ENCODE data around the gene EDEM3.
"Not testable (repeated sequence)": the region's sequence is repeated elsewhere in the genome, so short reads cannot be mapped to it uniquely, and the experiment has no call there.

Gene EDEM3

DNA sequence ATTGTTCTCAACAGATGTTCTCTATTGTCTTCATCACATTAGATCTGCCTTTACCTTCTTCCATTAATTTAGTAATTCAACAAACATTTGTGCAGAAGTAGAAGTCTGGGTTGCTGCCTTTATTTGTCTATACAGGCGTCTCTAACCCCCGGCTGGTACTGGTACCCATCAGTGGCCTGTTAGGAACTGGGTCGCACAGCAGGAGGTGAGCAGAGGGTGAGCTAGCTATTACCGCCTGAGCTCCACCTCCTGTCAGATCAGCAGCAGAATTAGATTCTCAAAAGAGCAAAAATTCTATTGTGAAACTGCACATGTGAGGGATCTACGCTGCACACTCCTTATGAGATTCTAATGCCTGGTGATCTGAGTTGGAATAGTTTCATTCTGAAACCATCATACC is 12.9 kb upstream of the EDEM3 start:
- no peak for DNase-seq

DNA sequence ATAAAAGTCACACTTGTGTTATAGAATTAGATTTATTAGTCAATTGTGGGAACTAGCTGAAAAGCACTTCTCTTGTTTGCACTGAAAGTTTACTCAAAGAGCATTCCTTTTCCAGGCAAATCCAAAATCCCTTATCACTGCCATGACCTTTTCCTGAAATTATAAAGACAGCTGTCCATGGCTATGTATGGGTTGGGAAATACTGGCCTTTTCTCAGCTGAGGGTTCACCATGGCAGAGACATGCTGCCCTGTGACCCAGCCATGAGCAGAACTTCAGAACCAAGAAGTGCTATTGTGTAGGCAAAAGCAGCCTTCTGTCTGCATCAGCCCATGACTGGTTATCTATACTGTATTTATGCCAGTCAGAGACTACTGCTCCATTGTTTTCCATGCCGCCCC is 9.8 kb upstream of the EDEM3 start:
- no peak for DNase-seq

DNA sequence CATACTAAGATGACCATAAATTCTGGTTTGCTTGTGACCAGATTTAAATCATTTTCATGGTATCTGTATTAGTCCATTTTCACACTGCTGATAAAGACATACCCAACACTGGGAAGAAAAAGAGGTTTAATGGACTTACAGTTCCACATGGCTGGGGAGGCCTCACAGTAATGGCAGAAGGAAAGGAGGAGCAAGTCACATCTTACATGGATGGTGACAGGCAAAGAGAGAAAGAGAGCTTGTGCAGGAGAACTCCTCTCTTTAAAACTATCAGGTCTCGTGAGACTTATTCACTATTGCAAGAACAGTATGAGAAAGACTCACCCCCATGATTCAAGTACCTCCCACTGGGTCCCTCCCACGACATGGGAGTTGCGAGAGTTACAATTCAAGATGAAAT is 8.9 kb upstream of the EDEM3 start:
- not testable (repeated sequence) for DNase-seq

DNA sequence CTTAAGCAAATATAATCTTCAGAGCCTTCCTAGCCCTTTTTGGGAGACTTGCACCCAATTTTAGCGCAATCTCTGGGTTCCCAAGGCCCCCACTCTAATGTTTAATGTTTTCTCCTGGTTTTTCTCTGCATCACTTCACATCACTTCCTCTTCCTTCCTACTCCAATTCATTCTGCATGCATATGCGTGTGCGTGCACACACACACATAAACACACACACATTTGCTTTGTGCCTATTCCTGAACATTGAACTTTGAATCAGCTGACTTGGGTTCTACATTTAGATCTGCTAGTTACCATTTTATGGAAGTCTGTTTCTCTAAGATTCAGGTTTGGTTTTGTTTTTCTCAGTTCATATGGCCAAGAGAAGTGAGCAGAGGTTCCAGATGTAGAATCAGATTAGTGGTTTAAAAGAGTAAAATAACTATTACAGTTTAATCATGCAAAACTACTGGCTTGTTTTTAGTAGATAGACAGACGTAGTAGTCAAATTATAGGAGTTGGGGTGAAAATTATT is 7.4 kb upstream of the EDEM3 start:
- no peak for DNase-seq

DNA sequence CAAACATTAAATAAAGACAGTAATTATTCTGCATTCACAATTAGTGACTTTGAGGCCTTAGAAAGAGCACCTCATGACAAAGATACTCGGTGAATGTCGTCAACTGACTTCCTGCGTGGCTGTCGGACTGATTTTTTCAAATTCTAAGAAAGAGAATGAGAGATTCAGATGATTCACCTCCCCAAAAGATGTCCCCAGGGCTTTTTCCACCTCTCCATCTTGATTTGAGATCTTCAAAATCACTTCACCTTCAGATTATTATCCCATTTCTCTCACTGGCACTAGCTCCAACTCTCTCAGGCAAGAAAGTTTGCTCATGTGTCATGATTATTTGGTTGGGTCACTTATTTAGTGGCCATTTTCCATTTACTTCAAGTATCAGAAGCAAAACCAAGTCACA is 5.0 kb upstream of the EDEM3 start:
- DNase-seq = no peak

DNA sequence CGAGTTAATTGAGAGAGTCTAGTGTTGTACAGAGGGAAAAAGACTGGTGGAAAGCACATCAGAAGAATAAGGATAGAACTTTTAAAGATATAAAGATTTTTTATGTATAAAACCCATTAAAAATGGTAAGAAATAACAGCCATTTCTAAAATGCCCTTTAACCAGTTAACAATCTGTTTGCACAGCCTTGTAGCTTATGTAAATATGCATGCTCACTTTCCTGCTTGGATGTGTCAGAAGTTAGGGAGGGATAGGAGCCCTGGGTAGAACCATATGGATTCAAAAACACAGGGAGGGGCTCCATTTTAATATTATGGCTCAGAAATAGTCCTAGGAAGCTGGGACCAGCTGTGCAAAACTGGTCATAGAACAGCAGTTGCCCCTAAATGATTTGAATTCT is 4.5 kb upstream of the EDEM3 start:
- no peak for DNase-seq

DNA sequence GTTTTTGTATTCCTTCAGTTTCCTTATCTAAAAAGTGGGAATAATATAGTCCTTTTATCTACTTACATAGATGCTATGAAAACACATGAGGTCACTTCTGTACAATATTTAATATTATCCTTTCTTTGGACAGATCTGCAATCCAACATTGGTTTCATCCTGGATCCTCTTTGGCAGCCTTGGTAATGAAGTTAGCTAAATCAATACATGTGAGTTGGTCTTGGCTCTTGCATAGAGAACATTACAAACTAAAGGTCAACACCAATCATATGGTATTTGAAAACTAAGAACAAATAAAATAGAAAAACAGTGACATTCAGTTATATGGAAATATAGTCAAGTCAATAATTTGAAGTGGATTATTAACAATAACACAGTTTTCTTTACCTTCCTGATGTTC is 3.2 kb upstream of the EDEM3 start:
- DNase-seq = no peak

DNA sequence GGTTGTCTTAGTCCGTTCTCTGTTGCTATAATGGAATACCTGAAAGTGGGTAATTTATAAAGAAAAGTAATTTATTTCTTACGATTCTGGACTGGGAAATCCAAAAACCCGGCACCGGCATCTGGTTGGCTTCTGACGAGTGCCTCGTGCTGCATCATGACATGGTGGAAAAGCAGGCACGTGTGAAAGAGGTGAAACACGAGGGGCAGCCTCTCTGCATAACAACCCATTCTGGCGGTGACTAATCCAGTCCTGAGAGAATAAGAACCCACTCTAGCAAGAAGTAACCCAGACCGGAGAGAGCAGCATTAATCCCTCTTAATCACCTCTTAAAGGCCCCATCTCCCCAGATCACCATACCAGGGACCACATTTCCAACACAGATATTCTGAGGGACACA is 2.7 kb upstream of the EDEM3 start:
- DNase-seq = no peak

DNA sequence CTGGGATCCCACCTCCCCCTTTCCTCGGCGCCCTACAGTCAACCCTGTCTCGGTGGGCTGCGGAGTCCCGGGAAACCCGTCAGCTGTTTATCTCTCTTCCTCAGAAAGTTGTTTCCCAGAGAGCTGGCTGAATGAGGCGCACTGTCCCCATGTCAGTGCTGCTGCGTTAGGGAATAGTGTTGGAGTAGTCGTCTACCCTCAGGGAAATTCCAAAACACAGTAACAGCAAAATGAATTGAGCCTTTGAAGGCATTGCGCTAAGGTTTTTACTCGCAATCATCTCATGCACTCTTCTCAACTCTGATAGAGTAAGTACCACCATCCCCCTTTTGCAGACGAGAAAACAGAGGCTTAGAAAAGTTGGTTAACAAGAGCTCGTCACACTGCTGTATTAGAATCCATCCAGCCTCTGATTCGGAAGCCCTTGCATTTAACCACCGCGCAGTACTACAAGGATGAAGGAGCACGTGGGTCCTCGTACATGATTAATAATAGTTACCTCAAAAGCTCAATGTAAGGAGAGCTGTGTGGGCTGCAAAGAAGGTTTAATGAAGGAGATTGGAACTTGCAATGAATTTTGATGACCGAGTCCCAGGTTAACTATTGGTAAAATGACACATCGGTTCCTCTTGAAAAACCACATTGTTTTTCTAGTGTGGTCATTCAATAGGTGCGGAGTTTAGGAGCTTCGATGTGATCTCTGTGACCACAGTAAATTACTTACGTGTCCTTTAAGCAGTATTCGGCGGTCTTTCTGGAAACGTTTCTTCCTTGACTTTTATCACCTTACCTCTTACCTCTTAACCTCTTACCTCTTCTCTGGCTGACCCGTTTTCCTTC is 788 bp upstream of the EDEM3 start:
- DNase-seq = no peak

DNA sequence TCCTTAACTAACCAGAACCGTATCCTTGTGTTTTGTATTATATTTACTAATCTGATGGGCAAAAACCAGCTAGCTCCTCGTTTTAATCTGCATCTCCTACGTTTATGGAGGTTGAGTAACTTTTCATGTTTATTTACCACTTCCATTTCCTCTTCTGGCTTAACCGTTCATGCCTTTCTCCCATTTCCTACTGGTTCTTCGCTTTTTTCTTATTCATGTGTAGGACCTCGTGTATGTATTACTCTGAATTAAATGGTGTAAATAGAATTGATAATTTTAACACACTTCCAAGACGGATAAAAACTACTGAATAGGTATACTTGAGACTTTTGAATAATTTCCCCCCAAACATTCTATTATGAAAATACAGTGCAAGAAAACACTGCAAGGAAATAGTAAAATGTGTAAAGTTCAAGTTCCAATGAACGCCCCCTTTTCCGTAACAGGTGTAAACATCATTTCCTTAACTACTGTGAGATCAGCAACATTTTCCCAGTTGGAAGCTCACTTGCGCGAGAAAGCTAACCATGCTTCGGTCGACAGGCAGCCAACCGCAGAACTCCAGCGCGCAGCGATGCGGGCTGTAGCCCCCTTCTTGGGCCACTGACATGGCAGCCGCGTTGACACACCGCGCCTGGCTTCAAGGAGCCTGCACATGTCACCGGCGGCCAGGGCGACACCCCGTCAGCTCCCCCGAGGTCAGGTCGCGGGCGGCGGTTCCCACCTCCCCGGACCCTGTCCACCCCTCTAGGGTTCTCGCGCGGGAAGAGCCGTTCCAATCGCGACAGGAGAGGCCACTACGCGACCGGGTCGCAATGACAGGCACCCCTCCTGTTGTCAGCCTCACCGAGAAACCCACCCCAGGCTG is 816 bp downstream of the EDEM3 start:
- DNase-seq = no peak

DNA sequence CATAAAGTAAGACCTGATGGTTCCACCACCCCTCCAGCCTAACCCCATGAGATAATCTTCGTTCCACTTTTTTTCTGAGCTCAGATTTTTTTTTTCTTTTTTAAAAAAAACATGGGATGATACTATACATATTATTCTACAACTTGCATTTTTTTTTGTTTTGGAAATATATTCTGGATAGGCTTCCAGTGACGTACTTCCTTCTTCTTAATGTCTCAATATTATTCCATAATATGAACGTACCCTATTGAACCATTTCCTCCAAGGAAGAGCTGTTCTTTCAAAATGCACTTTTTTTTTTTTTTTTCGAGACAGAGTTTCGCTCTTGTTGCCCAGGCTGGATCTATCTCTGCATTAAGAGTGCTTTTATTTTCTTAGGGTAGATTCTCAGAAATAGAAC is 1.5 kb downstream of the EDEM3 start:
- DNase-seq = no peak

DNA sequence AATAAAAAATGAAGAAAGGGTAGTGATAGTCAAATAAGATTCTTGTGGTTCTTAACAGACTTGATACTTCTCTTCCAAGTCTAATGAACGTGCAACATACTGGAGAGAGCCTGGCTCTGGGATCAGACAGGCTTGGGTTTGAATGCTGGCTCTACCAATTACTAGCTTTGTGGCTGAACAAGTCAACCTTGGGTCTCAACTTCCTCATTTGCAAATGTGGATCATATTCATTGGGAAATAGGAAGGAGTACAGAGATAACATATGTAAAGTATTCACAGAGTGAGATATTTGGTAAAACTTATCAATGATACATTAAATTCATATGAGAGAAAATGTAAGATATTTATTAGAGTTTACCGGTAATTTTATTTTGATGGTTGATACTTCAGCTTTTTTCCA is 2.0 kb downstream of the EDEM3 start:
- no peak for DNase-seq

DNA sequence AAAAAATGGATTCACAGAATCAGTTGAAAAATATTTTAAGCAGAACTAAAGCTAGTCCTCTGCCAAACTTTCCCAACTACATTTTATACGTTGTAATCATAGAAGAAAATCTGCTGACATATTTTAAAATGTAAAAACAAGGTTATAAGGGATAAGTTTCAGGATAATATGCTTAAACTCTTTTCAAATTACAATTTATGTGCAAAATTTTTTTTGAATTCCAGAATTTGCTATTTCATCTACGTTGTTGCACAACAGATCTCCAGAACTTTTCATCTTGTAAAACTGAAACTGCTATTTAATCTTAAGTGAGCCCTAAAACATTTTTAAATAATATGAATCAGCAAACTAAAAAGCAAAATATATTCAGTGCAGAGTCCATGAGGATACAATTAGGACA is 5.9 kb downstream of the EDEM3 start:
- no peak for DNase-seq

DNA sequence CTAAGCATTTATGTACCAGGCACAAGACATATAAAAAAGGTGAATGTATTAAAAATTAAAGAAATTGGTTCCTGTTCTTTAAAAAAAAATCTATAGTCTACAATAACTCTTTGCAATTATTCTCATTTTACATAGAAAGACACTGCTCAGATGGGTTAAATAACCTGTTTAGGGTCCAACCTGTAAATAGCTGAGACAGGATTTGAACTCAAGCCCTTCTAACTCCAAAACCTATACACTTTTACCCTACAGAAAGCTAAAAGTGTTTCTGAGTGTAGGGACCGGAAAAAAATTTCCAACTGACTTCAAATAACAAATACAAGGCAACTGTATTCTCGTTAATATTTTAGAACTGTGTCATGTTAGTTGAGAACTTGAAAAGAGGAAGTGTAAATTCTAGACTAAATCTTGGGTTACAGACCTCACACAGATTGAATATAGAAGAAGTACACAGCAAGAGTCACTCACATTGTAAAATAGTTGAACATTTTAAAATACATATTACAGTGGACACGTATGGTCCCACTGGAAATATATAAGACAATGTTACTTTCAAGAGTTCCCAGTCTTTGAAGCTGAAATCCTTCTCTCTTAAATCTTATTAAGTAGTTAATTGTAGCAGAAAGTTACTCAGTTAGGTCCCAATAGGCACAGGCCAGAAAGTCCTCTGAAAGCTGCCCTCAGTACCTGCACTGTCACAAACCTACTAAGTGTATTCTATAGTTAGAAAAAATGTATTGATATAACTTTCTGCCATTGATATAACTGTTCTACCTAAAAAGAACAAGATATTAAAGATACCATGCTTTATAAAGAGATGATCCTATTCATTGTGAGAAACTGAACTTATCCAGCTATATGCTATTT is 7.3 kb downstream of the EDEM3 start:
- DNase-seq = no peak

DNA sequence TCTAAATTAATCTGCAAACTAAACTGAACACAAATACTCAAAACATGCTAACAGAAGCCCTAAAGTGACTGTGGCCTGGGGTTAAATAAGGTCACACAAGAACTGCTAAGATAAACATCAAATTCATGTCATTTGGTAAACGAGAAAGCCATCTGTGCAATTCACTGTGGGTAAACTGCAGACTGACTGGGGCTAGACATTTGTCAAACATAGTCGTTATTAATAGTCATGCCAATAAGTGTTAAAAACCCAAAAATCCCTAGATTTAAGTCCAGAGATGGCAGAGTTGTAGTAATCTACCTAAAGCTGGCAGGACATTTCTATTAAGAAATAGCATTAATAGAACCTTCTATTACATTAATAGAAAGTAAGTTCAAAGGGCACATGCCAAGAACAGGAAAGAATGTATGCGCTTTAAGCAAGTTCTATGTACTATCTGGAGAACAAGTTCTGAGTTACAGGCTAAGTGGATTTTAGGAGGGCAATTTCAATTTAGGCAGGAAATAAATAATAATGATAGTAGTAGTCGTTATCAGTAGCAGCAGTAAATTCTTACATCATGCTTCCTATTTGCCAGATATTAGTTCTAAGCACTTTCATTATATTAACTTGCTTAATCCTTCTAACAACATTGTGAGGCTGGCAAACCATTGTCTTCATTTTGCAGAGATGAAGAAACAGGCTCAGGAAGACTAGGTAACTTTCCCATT is 8.6 kb downstream of the EDEM3 start:
- DNase-seq = no peak

DNA sequence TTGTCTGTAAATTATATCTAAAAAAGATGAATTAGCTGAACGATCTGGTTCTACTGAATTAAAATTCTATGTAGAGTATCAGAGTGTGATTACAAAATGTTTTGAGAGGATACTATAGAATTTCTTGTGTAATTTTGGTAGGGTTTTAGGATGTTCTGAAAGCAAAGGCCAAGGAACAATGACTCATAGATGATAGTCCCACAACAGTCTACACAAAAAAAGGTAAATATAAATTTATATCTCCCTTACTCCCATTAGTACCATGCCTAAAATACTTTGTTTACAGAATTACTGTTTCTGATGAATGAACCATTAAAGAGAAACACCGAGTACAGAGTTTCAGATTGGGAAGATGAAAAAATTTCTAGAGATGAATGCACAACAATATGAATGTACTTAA is 9.5 kb downstream of the EDEM3 start:
- DNase-seq = no peak

DNA sequence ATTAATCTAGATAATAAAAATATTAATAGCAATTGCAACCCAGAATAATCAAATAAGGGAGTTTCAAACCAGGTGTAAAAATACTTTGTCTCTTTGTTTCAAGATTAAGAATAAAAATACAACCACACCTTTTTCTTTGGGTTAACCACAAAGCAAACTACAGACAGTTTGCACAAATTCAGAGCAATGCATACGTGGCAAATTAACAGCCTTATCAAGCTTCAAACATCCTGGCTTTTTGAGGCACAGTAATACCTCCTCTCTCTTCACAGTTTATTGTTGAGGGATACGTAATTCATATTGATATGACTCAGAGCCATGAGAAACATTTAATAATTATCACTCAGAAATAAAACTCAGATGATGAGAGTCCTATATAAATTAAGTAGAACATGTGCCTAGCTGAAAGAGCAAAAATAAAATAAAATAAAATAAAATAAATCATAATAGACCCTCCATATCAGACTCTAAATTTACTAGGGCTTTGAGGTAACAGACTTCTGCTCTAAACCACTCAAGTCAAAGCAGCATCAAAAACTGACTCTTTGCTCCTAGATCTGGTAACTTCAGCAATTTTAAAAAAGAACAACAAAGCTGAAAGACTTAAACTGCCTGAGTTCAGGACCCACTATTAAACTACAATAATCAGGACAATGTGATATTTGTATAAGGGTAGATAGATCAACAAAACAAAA is 11.4 kb downstream of the EDEM3 start:
- no peak for DNase-seq

DNA sequence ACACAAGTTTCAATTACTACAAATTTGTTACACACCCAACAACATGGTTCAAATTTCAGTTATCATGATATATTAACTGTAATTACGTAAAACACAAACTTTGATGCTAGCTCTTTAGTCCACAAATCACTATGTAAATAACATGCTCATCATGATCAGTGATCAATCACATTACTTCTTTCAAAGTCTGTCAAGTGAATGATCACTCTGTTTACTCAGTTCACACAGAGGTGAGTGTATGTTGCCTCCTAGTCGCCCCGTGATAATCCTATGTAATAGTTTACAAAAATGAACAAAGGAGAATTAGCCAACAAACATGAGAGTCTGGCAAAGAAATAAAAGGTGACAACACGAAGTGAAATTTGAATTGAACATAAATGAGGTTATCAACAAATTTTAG is 14.3 kb downstream of the EDEM3 start:
- DNase-seq = no peak

DNA sequence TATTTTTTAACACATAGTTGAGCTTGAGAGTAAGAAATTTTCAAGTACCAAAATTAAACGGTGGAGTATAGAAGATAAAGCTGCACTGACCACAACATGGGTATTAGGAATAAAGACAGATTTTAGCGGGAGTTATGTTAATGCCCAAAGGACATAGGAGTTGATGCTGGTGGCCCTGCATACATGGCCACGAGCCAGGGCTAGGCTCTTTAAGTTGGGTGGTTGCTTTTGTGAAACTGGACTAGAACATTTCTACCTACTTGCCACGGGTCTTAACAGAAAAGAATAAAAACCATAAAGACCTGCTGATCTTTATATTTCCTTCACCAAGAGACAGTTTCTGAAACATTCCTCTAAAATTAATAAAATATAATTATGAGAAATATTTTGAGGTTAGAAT is 14.9 kb downstream of the EDEM3 start:
- DNase-seq = no peak

DNA sequence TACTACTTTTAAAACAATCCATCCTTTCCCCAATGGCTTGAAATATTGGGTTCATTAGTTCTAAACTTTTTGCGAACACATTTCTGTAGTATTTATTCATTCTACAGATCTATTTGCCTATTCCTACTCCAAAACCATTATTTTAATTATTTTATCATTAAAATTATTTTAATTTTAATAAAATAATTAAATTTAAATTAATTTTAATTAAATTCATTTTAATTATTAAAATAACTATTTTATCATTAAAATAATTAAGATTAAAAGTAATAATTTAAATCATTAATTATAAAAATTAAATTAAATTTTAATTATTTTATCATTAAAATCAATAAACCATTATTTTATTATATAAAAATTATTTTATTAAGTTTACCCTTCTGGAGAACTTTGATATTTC is 15.6 kb downstream of the EDEM3 start:
- no peak for DNase-seq

DNA sequence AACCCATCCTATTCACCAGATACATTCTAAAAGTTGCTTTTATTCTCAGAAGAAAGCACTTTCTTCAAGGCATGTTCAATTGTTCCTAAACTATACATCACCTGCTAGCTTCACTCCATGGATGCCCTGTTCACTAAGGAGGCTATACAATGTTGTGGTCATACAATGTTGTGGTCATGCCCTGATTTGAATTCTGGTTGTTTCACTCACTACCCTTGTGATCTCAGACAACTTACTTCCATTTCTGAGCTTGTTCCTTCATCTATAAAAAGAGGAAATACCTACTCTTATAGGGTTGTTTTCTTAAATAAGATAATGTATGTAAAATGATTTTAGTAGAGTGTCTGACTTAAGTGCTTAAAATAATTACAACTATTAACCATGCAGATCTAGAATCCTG is 19.7 kb downstream of the EDEM3 start:
- no peak for DNase-seq

DNA sequence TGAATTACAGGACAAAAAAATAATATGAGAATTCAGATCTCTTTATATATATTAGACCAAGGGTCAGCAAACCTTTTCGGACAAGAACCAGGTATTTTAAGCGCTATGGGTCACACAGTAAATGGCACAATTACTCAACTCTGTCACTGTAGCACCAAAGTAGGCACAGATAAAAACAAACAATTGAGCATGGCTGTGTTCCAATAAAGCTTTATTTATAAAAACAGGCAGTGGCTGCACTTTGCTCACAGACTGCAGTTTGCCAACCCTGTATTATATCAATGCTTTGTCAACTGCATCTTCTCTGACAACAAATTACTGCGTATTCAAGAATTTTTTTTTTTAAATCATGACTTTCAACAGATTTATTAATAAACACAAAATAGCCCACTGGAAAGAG is 29.8 kb downstream of the EDEM3 start:
- DNase-seq = no peak
